SK-N-SH (cell line): Measurements from ENCODE around the gene ENDOD1. TPM values are rescaled to one million over a fixed set of nuclear protein-coding genes. Genes with fewer than 3 reads are reported as not detected.

ENCODE experiments used
- CTCF ChIA-PET: fragments of 300-600, 350-600 bp; formaldehyde crosslinking; extraction: SDS; loops from one replicate; lab custom pipeline; 2021; lab: Yijun Ruan, JAX
- POLR2A ChIA-PET: fragments of 350-600 bp; sonication (Branson Sonifier 250); formaldehyde crosslinking; extraction: SDS; loops from one replicate; lab custom pipeline; 2020; ENCODE audit warnings: antibody characterized with exemption, inconsistent platforms; lab: Yijun Ruan, JAX
- DNase-seq: peaks from one replicate; pipeline ENCODE4 v3.0.0; 2012
- H2AFZ ChIP-seq: fragments of 200-600 bp; sonication (generic); 2 replicates; pipeline ENCODE4 v1.8.1; 2016; ENCODE audit warnings: antibody characterized with exemption, mild to moderate bottlenecking, low read depth
- H3F3A ChIP-seq: fragments of 200-600 bp; sonication (generic); replicated peaks from 2 replicates; pipeline ENCODE3; 2016; ENCODE audit warnings: antibody characterized with exemption, mild to moderate bottlenecking; ENCODE audit not compliant: insufficient read depth
- H3K27ac ChIP-seq, 2 experiments: fragments of 200-500 bp in 1 of 2; fragments of 200-600 bp in 1 of 2; sonication (Bioruptor generic) in 1 of 2; sonication (generic), shearing (Covaris generic) in 1 of 2; 2 replicates each; pipeline versions ENCODE4 v1.5.1 to v1.6.1; 2014 to 2016; ENCODE audit warnings: low read depth in 2 of 2, inconsistent platforms in 1 of 2, low read length in 1 of 2, mild to moderate bottlenecking in 1 of 2, mixed read lengths in 1 of 2
- H3K27me3 ChIP-seq: fragments of 200-600 bp; sonication (generic), shearing (Covaris generic); 2 replicates; pipeline ENCODE4 v1.6.1; 2016; ENCODE audit warnings: mixed run types; ENCODE audit not compliant: insufficient read depth
- H3K36me3 ChIP-seq, 2 experiments: fragments of 200-500 bp in 1 of 2; fragments of 200-600 bp in 1 of 2; sonication (Bioruptor generic) in 1 of 2; sonication (generic) in 1 of 2; replicated peaks in 1 of 2; 2 replicates each; pipeline versions ENCODE3 to v1.5.1; 2014 to 2016; ENCODE audit warnings: low read length in 1 of 2, mild to moderate bottlenecking in 1 of 2; ENCODE audit not compliant: insufficient read depth in 2 of 2, control insufficient read depth in 1 of 2
- H3K4me1 ChIP-seq, 2 experiments: fragments of 200-500 bp in 1 of 2; fragments of 200-600 bp in 1 of 2; sonication (Bioruptor generic) in 1 of 2; sonication (generic), shearing (Covaris generic) in 1 of 2; 2 replicates each; pipeline versions ENCODE4 v1.5.1 to v1.6.1; 2014 to 2016; ENCODE audit warnings: low read depth in 1 of 2, low read length in 1 of 2, mixed run types in 1 of 2; ENCODE audit not compliant: insufficient read depth in 2 of 2, control insufficient read depth in 1 of 2
- H3K4me2 ChIP-seq: fragments of 200-600 bp; sonication (generic), shearing (Covaris generic); 2 replicates; pipeline ENCODE4 v1.6.1; 2017; ENCODE audit warnings: mixed run types
- H3K4me3 ChIP-seq, 2 experiments: fragments of 200-500 bp in 1 of 2; fragments of 200-600 bp in 1 of 2; sonication (Bioruptor generic) in 1 of 2; sonication (generic), shearing (Covaris generic) in 1 of 2; 2 replicates each; pipeline versions ENCODE4 v1.5.1 to v1.8.1; 2014 to 2016; ENCODE audit warnings: low read depth in 2 of 2, inconsistent platforms in 1 of 2, low read length in 1 of 2, mild to moderate bottlenecking in 1 of 2, mixed read lengths in 1 of 2, moderate library complexity in 1 of 2
- H3K79me2 ChIP-seq: fragments of 200-600 bp; sonication (generic); 2 replicates; pipeline ENCODE4 v1.8.1; 2017; ENCODE audit warnings: mild to moderate bottlenecking; ENCODE audit not compliant: insufficient read depth
- H3K9ac ChIP-seq: fragments of 200-600 bp; sonication (generic); 2 replicates; pipeline ENCODE4 v1.6.1; 2017; ENCODE audit warnings: mixed run types
- H3K9me2 ChIP-seq: fragments of 200-600 bp; sonication (generic); 2 replicates; pipeline ENCODE4 v1.6.1; 2017; ENCODE audit warnings: mixed run types
- H3K9me3 ChIP-seq: fragments of 200-600 bp; sonication (generic); 2 replicates; pipeline ENCODE4 v1.6.1; 2017; ENCODE audit warnings: mixed run types, mild to moderate bottlenecking, moderate library complexity
- H4K20me1 ChIP-seq: fragments of 200-600 bp; sonication (generic); 2 replicates; pipeline ENCODE4 v1.6.1; 2017; ENCODE audit warnings: mild to moderate bottlenecking, mixed run types; ENCODE audit not compliant: insufficient read depth
- CHD2 ChIP-seq: fragments of 150-350 bp; IDR thresholded peaks from 2 replicates; pipeline ENCODE4 v1.6.1; 2018; ENCODE audit warnings: low read length; ENCODE audit not compliant: partially characterized antibody
- ELF1 ChIP-seq: IDR thresholded peaks from 2 replicates; pipeline ENCODE4 v1.4.0; 2012
- EZH2phosphoT487 ChIP-seq: fragments of 200-600 bp; sonication (generic); IDR thresholded peaks from 2 replicates; pipeline ENCODE4 v1.6.1; 2017; ENCODE audit warnings: low read depth, mixed run types, mild to moderate bottlenecking, antibody characterized with exemption, moderate library complexity, borderline replicate concordance
- FOSL2 ChIP-seq: IDR thresholded peaks from 2 replicates; pipeline ENCODE4 v1.4.0; 2012; ENCODE audit warnings: low read depth, mild to moderate bottlenecking, moderate library complexity, borderline replicate concordance
- GATA2 ChIP-seq: sonication (generic); formaldehyde crosslinking; IDR thresholded peaks from 2 replicates; pipeline ENCODE4 v1.5.0; 2020; ENCODE audit warnings: mild to moderate bottlenecking, missing genetic modification reagents
- JUND ChIP-seq: IDR thresholded peaks from 2 replicates; pipeline ENCODE4 v1.4.0; 2012
- MXI1 ChIP-seq: IDR thresholded peaks from 2 replicates; pipeline ENCODE4 v1.6.1; 2012; ENCODE audit warnings: mild to moderate bottlenecking, low read depth, low read length, improper control_type of control experiment
- NRF1 ChIP-seq: IDR thresholded peaks from 2 replicates; pipeline ENCODE4 v1.6.1; 2012; ENCODE audit warnings: low read depth, mild to moderate bottlenecking, low read length
- RCOR1 ChIP-seq: fragments of 150-350 bp; IDR thresholded peaks from 2 replicates; pipeline ENCODE4 v1.6.1; 2017; ENCODE audit warnings: antibody characterized with exemption, low read length
- RFX5 ChIP-seq: IDR thresholded peaks from 2 replicates; pipeline ENCODE4 v1.6.1; 2012; ENCODE audit warnings: mild to moderate bottlenecking, improper control_type of control experiment, low read length
- TEAD4 ChIP-seq: IDR thresholded peaks from 2 replicates; pipeline ENCODE4 v1.4.0; 2012; ENCODE audit warnings: mild to moderate bottlenecking, borderline replicate concordance; ENCODE audit not compliant: insufficient read depth
- WGBS: methylation state at CpG from one replicate; pipeline ENCODE4 v1.1.6; 2017; ENCODE audit warnings: low lambda C conversion rate; 5-methylcytosine and 5-hydroxymethylcytosine counted together
- polyA plus RNA-seq, 3 experiments: library from polyadenylated mRNA; depleted of rRNA; stranded (reverse); fragments of >200 nt; gene quantifications; 2 replicates each; pipeline ENCODE4 v1.2.3, GENCODE V29; 2012
- TF ChIP-seq, protein P1 (sequence below): IDR thresholded peaks from 2 replicates; pipeline ENCODE4 v1.6.1; 2012; ENCODE audit warnings: mild to moderate bottlenecking, low read depth, low read length, moderate library complexity
- TF ChIP-seq, protein P2 (sequence below): IDR thresholded peaks from 2 replicates; pipeline ENCODE4; 2012

The ENDOD1 gene
- polyA plus RNA-seq, 1 of the 3 experiments (the other 2 are of a cell fraction) = 15.0 TPM

DNA sequence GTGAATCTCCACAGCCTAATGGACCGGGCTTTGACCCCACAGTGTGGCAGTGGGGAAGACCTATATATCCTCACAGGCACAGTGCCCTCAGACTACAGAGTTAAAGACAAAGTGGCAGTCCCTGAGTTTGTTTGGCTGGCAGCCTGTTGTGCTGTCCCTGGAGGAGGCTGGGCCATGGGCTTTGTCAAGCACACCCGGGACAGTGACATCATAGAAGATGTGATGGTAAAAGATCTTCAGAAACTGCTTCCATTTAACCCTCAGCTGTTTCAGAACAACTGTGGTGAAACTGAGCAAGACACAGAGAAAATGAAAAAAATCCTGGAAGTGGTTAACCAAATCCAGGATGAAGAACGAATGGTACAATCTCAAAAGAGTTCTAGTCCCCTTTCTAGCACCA is 39.0 kb downstream of the ENDOD1 start (continued):
- TF ChIP-seq, protein P1, sequence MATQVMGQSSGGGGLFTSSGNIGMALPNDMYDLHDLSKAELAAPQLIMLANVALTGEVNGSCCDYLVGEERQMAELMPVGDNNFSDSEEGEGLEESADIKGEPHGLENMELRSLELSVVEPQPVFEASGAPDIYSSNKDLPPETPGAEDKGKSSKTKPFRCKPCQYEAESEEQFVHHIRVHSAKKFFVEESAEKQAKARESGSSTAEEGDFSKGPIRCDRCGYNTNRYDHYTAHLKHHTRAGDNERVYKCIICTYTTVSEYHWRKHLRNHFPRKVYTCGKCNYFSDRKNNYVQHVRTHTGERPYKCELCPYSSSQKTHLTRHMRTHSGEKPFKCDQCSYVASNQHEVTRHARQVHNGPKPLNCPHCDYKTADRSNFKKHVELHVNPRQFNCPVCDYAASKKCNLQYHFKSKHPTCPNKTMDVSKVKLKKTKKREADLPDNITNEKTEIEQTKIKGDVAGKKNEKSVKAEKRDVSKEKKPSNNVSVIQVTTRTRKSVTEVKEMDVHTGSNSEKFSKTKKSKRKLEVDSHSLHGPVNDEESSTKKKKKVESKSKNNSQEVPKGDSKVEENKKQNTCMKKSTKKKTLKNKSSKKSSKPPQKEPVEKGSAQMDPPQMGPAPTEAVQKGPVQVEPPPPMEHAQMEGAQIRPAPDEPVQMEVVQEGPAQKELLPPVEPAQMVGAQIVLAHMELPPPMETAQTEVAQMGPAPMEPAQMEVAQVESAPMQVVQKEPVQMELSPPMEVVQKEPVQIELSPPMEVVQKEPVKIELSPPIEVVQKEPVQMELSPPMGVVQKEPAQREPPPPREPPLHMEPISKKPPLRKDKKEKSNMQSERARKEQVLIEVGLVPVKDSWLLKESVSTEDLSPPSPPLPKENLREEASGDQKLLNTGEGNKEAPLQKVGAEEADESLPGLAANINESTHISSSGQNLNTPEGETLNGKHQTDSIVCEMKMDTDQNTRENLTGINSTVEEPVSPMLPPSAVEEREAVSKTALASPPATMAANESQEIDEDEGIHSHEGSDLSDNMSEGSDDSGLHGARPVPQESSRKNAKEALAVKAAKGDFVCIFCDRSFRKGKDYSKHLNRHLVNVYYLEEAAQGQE = no peak
- TF ChIP-seq RCOR1 (no peak), TEAD4 (no peak), FOSL2 (no peak)

DNA sequence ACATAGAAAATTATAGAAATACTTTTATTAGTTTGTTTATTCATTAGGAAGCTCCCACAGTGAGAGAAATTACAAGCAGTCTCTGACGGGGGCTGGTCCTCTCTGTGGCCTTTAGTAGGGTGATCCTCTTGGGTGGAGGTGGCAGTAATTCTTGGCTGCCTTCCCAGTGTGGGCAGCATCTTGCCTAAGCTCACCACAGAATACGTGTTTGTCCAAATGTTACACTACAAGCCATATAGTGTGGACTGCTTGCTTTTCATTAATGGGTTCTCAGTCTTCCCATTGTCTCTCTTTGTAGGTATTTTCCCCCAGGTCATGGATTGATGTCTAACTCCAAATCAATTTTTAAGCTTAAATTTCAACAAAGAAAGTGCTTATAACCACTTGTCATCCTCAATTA is 43.3 kb downstream of the ENDOD1 start:
- H3K9ac ChIP-seq = no peak overlapping the region
- no peaks in the 10 kb centered on the region for H3K79me2 ChIP-seq
- 92% methylated on average over 2 of the region's 2 CpGs for WGBS
- peaks cover 0 to 4% of the 10 kb centered on the region in 2 experiments for H3K36me3 ChIP-seq
- H3F3A ChIP-seq = no peaks in the 10 kb centered on the region
- H3K27ac ChIP-seq = no peak overlapping the region
- ChIA-PET CTCF (no interaction called here), POLR2A (no interaction called here)
- H3K4me3 ChIP-seq = no peak overlapping the region
- no peak for DNase-seq
- no peak overlapping the region for H3K4me2 ChIP-seq
- H3K9me3 ChIP-seq = no peaks in the 10 kb centered on the region
- peaks cover 4 to 8% of the 10 kb centered on the region in 2 experiments; a peak in 3 of 4 replicates for H3K4me1 ChIP-seq
- H2AFZ ChIP-seq = no peak overlapping the region
- H3K9me2 ChIP-seq = no peaks in the 10 kb centered on the region
- TF ChIP-seq, protein P2, sequence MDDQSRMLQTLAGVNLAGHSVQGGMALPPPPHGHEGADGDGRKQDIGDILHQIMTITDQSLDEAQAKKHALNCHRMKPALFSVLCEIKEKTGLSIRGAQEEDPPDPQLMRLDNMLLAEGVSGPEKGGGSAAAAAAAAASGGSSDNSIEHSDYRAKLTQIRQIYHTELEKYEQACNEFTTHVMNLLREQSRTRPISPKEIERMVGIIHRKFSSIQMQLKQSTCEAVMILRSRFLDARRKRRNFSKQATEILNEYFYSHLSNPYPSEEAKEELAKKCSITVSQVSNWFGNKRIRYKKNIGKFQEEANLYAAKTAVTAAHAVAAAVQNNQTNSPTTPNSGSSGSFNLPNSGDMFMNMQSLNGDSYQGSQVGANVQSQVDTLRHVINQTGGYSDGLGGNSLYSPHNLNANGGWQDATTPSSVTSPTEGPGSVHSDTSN = no peak
- TF ChIP-seq JUND (no peak), ELF1 (no peak), MXI1 (no peak), GATA2 (CRISPR knock-in tag) (no peak), RFX5 (no peak), NRF1 (no peak), CHD2 (no peak), EZH2phosphoT487 (no peak)
- H3K27me3 ChIP-seq = no peaks in the 10 kb centered on the region
- H4K20me1 ChIP-seq = no peaks in the 10 kb centered on the region
